Epithelial cell of proximal tubule (primary cell): Measurements from ENCODE around the gene FAAP100. TPM values are rescaled to one million over a fixed set of nuclear protein-coding genes. Genes with fewer than 3 reads are reported as not detected.

Source experiments
- DNase-seq: peaks from one replicate; pipeline ENCODE4 v3.0.0-alpha.2; 2011; ENCODE audit warnings: low read depth
- H3K4me3 ChIP-seq: 2 replicates; pipeline ENCODE4 v1.5.1; 2011; ENCODE audit warnings: low read depth, mild to moderate bottlenecking, low read length
- CTCF ChIP-seq: conservative IDR thresholded peaks from 2 replicates; pipeline ENCODE4 v1.5.1; 2012; ENCODE audit warnings: low read depth, mild to moderate bottlenecking, low read length
- total RNA-seq: library from RNA; depleted of rRNA; stranded (reverse); fragments of >200 nt; gene quantifications from 2 replicates; pipeline ENCODE4 v1.2.3, GENCODE V29; 2015

The FAAP100 gene
- total RNA-seq, 1 donor from 2014 or later = 33.8 TPM

GRCh38 chr17:81561494-81561885 lies 9.3 kb upstream of the FAAP100 start:
- TF ChIP-seq CTCF = no peak
- no peak for DNase-seq
- no peak overlapping the region for H3K4me3 ChIP-seq

- peak; percentile 12 for TF ChIP-seq CTCF
Measured at GRCh38 chr17:81558941-81559806, 7.0 kb upstream of the FAAP100 start.

GRCh38 chr17:81558115-81558468 lies 5.9 kb upstream of the FAAP100 start:
- TF ChIP-seq CTCF = no peak
- DNase-seq = no peak
- no peak overlapping the region for H3K4me3 ChIP-seq

More at GRCh38 chr17:81558941-81559806, 7.0 kb upstream of the FAAP100 start:
- DNase-seq = no peak
- no peak overlapping the region for H3K4me3 ChIP-seq

GRCh38 chr17:81557276-81558114 lies 5.3 kb upstream of the FAAP100 start:
- DNase-seq = no peak
- no peak for TF ChIP-seq CTCF
- H3K4me3 ChIP-seq = no peak overlapping the region

GRCh38 chr17:81556863-81557262 lies 4.7 kb upstream of the FAAP100 start:
- no peak overlapping the region for H3K4me3 ChIP-seq
- no peak for DNase-seq
- no peak for TF ChIP-seq CTCF

GRCh38 chr17:81556175-81556691 lies 4.1 kb upstream of the FAAP100 start:
- no peak overlapping the region for H3K4me3 ChIP-seq
- TF ChIP-seq CTCF = no peak
- no peak for DNase-seq
